HG03442 (cell line): ENCODE results near the gene PPP2R5D.

Experiments
- ATAC-seq: cut with Tn5 transposase; IDR thresholded peaks from one replicate; pipeline ENCODE4 v1.9.1; 2021; ENCODE audit warnings: mild to moderate bottlenecking, moderate library complexity; ENCODE audit not compliant: unreplicated experiment

PPP2R5D gene

DNA sequence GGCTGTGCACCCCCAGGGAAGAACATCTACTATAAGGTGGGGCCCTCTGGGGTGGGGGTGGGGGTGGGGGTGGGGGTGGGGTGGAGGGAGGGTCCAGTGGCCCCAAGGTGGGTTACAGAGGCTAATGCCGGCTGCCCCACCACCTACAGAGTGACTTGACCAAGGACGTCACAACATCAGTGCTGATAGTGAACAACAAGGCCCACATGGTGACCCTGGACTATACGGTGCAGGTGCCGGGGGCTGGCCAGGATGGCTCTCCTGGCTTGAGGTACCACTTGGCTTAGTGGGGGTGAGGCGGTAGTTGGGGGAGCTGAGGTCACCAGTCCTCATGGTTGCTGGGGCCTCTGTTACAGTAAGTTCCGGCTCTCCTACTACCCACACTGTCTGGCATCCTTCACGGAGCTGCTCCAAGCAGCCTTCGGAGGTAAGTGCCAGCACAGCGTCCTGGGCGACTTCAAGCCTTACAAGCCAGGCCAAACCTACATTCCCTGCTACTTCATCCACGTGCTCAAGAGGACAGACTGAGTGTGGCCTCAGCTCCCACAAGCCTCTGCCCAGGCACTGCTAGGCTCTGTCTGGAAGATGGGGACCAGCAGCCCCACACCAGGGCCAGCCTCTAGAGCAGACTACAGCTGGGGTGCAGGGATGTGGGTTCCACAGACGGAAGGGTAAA, 21.1 kb upstream of the PPP2R5D start:
- no peak for ATAC-seq

- no peak for ATAC-seq
These were observed 20.3 kb upstream of the PPP2R5D start for GRCh38 chr6:42963855-42964605.

DNA sequence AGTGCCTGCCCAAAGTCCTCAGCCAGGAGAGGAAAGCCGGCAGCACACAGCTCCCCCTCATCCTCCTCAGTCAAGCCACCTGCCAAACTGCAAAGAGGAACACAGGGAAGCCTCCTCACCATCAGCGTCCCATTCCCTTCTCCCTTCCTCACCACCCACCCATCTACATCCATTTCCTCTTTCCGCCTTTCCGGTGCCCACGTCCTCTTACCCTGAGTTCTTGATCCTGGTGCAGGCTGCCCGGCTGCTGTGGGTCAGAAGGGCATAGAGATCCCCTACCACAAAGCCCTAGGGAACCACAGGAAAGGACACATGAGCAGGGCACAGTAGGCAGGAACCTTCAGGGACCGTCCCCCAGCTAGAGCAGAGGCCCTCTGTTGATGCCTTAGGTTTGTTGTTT, 17.8 kb upstream of the PPP2R5D start:
- ATAC-seq, result no peak

DNA sequence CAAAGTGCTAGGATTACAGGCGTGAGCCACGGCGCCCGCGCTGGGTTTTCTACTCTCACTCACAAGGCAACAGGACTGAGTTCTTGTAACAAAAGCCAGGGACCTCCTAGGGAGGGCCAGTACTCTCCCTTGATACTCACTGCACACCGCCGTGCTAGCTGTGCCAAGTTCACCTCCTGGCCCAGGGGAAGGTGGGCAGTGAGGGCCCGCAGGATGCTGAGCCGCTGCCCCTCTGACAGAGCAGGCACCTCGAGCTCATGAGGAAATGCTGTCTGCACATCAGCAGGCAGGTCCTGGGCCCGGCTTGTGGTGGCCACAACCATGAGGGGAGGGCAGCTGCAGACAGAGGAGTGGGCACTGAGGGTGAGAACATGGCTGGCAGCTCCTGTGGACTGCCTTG, 17.1 kb upstream of the PPP2R5D start:
- ATAC-seq, result no peak

DNA sequence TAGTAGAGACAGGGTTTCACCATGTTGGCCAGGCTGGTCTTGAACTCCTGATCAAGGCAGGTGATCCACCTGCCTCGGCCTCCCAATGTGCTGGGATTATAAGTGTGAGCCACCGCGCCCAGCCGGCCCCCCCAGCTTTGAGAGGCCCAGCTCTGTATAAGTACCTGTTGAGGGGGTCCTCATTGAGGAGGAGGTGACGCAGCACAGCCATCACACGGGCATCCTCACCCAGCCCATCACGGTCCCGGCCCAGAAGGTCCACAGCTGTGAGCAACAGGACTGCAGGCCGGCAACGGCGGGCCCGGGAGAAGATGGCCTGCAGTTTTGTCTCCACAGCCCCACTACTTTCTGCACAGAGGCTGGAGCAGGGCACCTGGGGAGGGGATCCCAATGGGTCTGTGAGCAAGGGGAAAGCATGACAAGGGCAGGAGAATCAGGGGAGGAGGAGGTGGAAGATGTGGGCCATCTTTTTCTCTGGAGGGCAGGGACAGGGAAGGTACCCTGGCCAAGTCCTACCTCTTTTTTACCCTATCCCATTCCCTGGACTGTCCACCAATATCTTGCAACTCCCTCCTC, 16.2 kb upstream of the PPP2R5D start:
- no peak for ATAC-seq

DNA sequence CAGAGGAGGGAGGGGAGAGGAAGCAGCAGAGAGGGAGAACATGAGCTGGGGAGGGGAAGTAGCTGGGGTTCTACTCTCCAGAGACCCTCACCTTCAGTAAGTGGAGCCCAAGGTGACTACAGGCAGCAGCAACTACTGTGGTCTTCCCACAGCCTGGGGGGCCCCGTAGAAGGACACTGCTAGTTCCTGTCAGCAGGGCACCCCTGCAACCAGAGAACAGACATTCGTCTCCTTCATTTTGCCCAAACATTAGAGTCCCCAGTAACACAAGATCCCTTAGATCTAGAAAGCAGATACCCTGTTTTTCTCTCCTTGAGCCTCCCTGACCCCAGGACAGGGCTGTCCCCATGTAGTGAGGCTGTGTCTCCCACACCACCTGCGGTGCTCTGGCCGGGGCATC, 15.6 kb upstream of the PPP2R5D start:
- ATAC-seq, result no peak

DNA sequence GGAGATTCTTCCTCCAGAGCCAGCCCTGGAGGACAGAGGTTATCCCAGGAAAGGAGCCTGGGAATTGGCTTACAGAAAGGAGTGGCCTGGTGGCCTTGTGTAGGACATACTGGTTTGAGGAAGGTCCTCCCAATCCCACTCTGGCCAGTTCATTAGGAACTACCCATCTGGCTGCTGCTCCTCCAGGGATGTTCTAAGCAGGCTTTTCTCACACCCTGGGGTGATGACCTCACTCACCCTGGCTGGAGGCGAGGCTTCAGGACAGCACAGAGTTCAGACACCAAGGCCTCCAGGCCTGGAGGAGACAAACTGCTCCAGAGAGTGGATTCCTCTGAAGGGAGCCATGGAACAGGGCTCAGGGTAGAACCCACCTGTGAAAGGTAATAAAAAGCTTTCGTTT, 14.9 kb upstream of the PPP2R5D start:
- ATAC-seq, result no peak

GRCh38 chr6:42969934-42970333, 14.4 kb upstream of the PPP2R5D start:
- no peak for ATAC-seq

- ATAC-seq, result no peak
These were observed 13.3 kb upstream of the PPP2R5D start for GRCh38 chr6:42970871-42971612.

DNA sequence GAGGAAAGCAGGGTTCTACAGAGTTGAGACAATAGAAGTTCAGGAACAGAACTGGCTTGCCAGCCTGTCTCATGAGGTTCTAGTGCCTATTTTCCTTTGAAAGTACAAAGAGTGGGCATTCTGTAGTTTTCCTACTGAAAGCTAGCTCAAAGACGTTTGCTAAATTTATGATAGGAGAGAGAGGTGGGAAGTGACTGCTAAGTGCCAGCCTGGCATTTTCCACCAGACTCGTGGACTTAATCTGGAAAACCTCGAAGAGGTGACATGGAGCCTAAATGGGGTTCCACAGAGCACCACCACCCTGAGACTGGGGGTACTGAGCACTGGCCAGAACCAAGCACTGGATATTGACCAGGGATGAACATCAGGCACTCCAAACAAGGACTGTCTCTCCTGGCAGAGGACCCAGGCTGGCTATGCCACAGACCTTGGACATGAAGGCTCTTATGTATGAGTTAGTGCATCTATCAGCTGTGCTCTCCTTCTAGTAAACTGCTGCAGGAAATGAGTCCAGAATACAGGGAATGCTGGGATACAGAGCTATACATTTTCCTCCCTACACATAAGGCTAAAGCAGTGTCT, 12.5 kb upstream of the PPP2R5D start:
- no peak for ATAC-seq

DNA sequence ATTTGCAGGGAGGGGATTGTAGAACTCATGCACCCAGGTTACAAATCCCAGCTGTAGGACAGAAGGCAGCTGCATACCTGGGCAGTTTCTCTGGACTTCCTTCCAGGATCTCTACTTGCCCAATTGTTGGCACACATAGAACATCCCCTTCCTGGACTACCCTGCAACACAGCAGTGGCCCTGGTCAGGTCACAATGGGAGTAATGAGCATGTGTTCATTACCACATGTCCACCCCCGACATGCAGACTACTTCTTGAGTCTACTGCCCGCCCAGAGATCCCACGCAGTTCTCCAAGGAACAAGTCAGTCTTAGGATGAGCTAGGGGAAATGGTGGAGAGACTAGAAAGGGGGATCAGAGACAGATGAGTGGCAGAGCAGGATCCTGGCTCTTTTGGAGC, 10.4 kb upstream of the PPP2R5D start:
- ATAC-seq, result no peak

DNA sequence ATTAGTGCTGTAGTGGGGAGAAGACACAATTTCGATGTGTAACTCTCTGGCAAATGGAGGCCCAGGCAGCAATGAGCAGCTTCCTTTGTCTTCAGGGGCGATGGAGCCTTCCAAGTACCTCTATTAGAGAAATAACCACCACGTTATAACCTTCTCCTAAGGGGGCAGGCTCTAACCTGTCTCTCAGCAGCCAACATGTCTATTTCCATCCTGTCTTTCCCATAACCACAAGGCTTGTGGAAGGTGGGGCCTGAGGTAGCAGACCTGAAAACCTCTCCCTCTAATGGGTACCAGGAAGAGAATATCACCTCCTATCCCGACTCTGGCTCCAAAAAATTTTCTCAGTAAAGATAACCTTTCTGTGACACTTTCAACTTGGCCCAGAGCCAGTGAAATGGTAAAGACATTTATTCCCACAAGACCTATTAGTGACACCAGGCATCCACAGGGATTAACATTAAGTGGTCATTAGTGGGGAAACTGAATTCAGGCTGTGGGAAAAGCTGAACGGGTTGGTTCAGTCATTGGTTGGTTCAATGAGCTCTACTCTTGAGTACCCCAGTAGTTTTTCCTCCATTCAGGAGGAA, 9.4 kb upstream of the PPP2R5D start:
- ATAC-seq, result no peak

GRCh38 chr6:42978487-42978838, 5.9 kb upstream of the PPP2R5D start:
- peak; percentile 24 for ATAC-seq

DNA sequence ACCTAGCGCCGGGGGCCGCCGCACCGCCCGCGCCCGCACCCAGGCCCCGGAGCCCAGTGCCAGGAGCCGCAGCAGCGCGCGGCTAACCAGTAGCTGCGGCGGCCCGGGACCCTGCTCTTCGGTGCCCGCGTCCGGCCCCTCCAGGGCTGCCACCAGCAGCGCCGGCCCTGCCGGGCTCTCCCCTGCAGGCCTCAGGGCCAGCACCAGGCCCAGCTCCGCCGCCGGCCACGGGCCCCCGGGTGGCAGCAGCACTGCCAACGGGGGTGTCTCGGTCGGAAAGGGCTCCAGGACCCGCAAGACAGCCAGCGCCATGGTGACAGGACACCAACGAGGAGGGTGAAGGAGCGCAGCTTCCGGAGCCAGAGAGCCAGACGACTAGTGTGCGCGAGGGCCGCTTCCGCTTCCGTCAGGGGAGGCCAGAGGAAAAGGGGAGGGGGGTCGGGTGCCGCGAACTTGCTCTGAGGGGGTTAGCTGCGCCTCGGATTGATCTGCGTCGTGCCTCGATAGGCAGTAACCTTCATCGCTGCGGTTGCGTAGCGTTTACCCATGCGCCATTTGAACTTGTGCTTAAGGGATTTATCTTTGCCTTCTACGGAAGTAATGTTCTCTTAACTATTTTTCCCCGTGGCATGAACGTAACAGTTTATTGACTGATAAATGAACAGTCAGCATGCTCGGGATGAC, 5.4 kb upstream of the PPP2R5D start, which contains the start of gene PEX6:
PEX6 (minus strand) TSS at position 343 of the 684 bp plus-strand sequence; CDS start at position 312, 31 bp downstream.
- ATAC-seq, result peak; percentile 75

GRCh38 chr6:42979523-42980177, 4.7 kb upstream of the PPP2R5D start:
- ATAC-seq, result no peak

GRCh38 chr6:42981836-42982235, 2.5 kb upstream of the PPP2R5D start:
- no peak for ATAC-seq

DNA sequence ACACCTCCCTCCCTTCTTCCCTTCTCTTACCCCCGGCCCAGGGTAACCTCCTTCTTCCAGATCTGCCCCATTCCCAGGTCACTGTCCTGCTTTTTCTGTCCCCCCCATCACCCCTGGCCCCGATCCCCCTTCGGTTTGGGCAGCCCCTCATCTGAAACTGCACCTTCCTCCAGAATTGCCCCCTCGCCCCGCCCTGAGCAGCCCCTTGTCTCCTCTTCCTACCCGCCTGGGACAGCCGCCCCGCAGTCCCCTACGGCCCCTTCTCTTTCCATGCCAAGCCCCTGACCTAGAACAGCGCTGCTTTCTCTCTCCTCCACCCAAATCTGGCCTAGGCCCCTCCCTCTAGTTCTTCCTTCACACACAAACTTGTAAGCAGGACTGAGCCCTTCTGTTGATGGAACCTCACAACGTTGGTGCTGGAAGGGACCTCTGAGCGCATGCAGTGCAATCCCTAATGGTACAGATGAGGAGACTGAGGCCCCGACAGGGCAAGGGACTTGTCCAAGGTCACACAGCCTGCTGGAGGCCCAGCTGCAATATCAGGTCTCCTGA, 630 bp downstream of the PPP2R5D start:
- no peak for ATAC-seq

- ATAC-seq, result no peak
These were observed 3.4 kb downstream of the PPP2R5D start for GRCh38 chr6:42987533-42988451.
